ENCODE data around the gene CEP57. TPM values are rescaled to one million over a fixed set of nuclear protein-coding genes. Genes with fewer than 3 reads are reported as not detected.

Gene CEP57
- total RNA-seq, 1 experiment from 2014 or later = 58.0 TPM

DNA sequence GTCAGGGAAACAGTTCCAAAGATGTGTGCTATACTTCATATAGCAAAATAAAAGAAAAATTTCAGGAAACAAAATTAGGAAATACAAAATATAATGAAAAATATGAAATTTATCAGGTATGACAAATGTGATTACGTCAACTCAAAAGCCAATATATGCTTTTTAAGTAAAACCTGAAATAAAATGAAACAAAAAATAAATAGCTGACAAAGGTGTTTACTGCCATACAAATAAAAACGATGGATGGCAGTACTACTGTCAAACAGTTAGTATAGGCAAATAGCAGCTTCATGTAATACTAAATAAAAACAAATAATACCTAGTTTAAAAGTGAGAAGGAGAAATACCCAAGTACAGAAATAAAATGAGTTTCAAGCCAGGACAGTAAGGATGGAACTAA is 13.7 kb downstream of the CEP57 start:
- no peak for TF ChIP-seq CTCF (conservative IDR thresholded peaks at IDR 0.05)
- no peak overlapping the region for H3K4me3 Mint-ChIP-seq
- H3K9ac ChIP-seq (ENCODE audit: extremely low read depth, insufficient read length, low read length) = no peak overlapping the region
- no peaks in the 10 kb centered on the region for H4K20me1 ChIP-seq (ENCODE audit: control insufficient read depth, insufficient read depth, insufficient read length)
- H4K8ac ChIP-seq (replicated peaks; ENCODE audit: insufficient read length, low read depth, low read length) = no peak overlapping the region
- no CpG with 5 or more reads among the region's 2 CpGs for WGBS (ENCODE audit: extremely low coverage, insufficient read length, low lambda C conversion rate)
- no peak overlapping the region for H3K27ac Mint-ChIP-seq
- H3K27ac ChIP-seq (ENCODE audit: insufficient read length, low read depth, low read length) = no peak overlapping the region
- no peak overlapping the region for H2BK12ac ChIP-seq (ENCODE audit: insufficient read length, low read depth, low read length)
- H2BK15ac ChIP-seq (ENCODE audit: low read depth, low read length) = no peak overlapping the region
- no peak for DNase-seq
- no peaks in the 10 kb centered on the region; the same call in 1 of the 2 replicates for H3K79me2 ChIP-seq (ENCODE audit: insufficient read depth, low read length)
- no peaks in the 10 kb centered on the region for H3K23me2 ChIP-seq (ENCODE audit: insufficient read length, low read depth, low read length, poor library complexity, severe bottlenecking)
- H2AK5ac ChIP-seq (ENCODE audit: insufficient read length, low read length) = no peak overlapping the region
- H3K56ac ChIP-seq (ENCODE audit: insufficient read length, low read depth, low read length) = no peak overlapping the region
- H3K27me3 Mint-ChIP-seq (ENCODE audit: low read depth) = no peaks in the 10 kb centered on the region
- H2BK20ac ChIP-seq (ENCODE audit: low read depth, low read length, poor library complexity, severe bottlenecking) = no peak overlapping the region
- no peaks in the 10 kb centered on the region for H3K4me1 Mint-ChIP-seq
- H2BK5ac ChIP-seq (ENCODE audit: insufficient read length, low read length) = no peak overlapping the region
- H2AFZ ChIP-seq (ENCODE audit: low read length) = no peak overlapping the region
- H3K36me3 Mint-ChIP-seq (ENCODE audit: insufficient read depth in 1 of 3, low read depth in 3 of 3) = peaks cover 63 to 89% (median 88%) of the 10 kb centered on the region in 3 experiments
- H3K79me1 ChIP-seq (ENCODE audit: insufficient read depth, low read depth, low read length, poor library complexity, severe bottlenecking) = no peaks in the 10 kb centered on the region
- no peak overlapping the region for H4K91ac ChIP-seq (ENCODE audit: insufficient read length, low read depth, low read length)
- H2BK120ac ChIP-seq (ENCODE audit: low read depth, low read length, poor library complexity, severe bottlenecking) = no peak overlapping the region
- H3K27me3 ChIP-seq (ENCODE audit: insufficient read depth, low read length) = no peaks in the 10 kb centered on the region
- no peak overlapping the region for H4K5ac ChIP-seq (ENCODE audit: insufficient read length, low read depth, low read length)
- H3K18ac ChIP-seq (ENCODE audit: insufficient read length, low read depth, low read length) = no peak overlapping the region
- H3K9me3 ChIP-seq (ENCODE audit: control insufficient read depth, low read depth, low read length) = no peaks in the 10 kb centered on the region
- no peak overlapping the region for H3K4me2 ChIP-seq (ENCODE audit: insufficient read depth, insufficient read length, low read length)
- no peak overlapping the region for H3T11ph ChIP-seq (ENCODE audit: low read length)
- H3K14ac ChIP-seq (ENCODE audit: insufficient read depth, low read length) = no peak overlapping the region
- H3K9me3 Mint-ChIP-seq = peaks cover 21 to 33% of the 10 kb centered on the region in 2 experiments; a peak in 4 of 5 replicates
- H3K4me1 ChIP-seq (ENCODE audit: insufficient read depth, low read length) = no peaks in the 10 kb centered on the region
- no peak overlapping the region for H3K23ac ChIP-seq (ENCODE audit: insufficient read length, low read depth, low read length)
- H3K4ac ChIP-seq (ENCODE audit: low read depth, low read length) = no peak overlapping the region

Data from H9 (cell line).